Measurements from ENCODE around the gene TGIF1.

Gene TGIF1

DNA sequence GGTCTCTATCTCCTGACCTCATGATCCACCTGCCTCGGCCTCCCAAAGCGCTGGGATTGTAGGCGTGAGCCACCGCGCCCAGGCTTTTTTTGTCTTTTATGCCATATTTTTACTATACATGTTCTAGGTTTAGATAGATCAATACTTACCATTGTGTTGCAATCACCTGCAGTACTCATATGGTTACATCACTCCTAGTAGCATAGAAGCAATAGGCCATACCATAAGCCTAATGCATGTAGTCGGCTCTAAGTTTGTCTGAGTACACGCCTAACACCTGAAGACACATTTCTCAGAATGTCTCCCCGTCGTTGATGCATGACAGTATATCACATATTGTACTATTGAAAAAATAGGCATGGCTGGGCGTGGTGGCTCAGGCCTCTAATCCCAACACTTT, 27.1 kb upstream of the TGIF1 start:
- H3K27ac Mint-ChIP-seq = no peak overlapping the region
- H3K9me3 Mint-ChIP-seq = no peaks in the 10 kb centered on the region
- H3K4me1 Mint-ChIP-seq = no peaks in the 10 kb centered on the region
- H3K4me3 Mint-ChIP-seq = no peak overlapping the region
- no peaks in the 10 kb centered on the region for H3K27me3 Mint-ChIP-seq
- DNase-seq = no peak
- ATAC-seq = no peak

DNA sequence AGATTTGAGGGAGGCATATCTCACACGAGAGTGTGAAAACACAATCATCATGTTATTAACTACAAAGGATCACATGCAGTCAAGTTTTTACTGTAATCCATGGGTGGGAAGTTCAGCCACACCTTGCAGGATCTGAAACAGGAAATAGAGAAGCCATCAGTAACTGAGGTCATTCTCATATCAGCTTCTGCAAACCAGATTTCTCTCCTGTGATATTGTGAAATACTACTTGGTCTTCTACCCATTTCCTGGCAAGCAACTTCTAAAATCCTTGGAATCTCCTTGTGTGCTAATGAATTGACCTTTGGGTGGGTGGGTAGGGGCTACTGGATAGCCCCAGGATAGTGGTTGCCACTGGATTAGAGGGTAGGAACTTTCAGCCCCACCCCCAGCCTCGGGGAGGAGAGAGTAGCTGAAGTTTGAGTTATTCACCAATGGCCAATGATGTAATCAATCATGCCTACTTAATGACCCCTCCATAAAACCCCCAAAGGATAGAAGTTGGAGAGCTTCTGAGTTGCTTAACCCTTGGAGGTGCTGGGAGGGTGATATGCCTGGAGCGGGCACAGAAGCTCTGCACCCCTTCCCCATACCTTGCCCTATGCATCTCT, 25.6 kb upstream of the TGIF1 start:
- DNase-seq (no peak), ATAC-seq (no peak)
- H3K4me1 Mint-ChIP-seq = no peaks in the 10 kb centered on the region
- no peaks in the 10 kb centered on the region for H3K9me3 Mint-ChIP-seq
- H3K4me3 Mint-ChIP-seq = no peak overlapping the region
- H3K27me3 Mint-ChIP-seq = no peaks in the 10 kb centered on the region
- H3K27ac Mint-ChIP-seq = no peak overlapping the region

DNA sequence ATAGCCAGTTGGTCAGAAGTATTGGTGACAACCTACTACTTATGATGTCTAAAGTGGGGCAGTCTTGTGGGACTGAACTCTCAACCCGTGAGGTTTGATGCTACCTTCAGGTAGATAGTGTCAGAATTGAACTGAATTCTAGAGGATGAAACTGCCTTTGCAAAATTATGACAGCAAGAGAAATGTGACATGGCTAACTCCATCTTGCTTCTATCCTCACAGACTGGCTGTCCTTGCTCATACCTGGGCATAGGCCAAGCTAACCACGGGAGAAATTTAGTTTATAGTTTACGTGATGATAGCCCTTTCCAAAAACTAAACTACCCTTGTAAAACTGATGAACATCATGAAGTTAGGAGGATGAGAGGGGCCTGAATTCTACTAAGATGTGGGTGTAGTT, 24.9 kb upstream of the TGIF1 start:
- DNase-seq (no peak), ATAC-seq (no peak)
- no peak overlapping the region for H3K4me3 Mint-ChIP-seq
- no peak overlapping the region for H3K27ac Mint-ChIP-seq
- H3K4me1 Mint-ChIP-seq = no peaks in the 10 kb centered on the region
- no peaks in the 10 kb centered on the region for H3K9me3 Mint-ChIP-seq
- H3K27me3 Mint-ChIP-seq = no peaks in the 10 kb centered on the region

DNA sequence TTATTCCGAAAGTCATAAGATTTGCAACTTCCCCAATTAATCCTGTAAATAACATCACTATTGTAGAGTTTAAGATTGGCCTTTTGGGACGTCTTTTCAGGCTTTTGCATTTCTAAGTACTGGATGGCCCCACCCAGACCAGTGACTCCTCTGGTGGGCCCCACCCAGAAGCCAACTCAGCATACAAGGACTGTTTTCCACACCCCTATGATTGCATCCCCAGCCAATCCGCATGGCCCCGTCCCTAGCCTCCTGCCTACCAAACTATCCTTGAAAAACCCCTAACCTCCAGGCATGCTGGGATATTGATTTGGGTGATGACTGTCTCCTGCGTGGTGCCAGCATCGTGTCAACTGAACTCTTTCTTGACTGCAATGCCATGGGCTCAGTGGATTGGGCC, 24.5 kb upstream of the TGIF1 start:
- no peaks in the 10 kb centered on the region for H3K27me3 Mint-ChIP-seq
- no peak for ATAC-seq
- no peaks in the 10 kb centered on the region for H3K9me3 Mint-ChIP-seq
- no peak overlapping the region for H3K4me3 Mint-ChIP-seq
- no peaks in the 10 kb centered on the region for H3K4me1 Mint-ChIP-seq
- no peak overlapping the region for H3K27ac Mint-ChIP-seq
- no peak for DNase-seq

DNA sequence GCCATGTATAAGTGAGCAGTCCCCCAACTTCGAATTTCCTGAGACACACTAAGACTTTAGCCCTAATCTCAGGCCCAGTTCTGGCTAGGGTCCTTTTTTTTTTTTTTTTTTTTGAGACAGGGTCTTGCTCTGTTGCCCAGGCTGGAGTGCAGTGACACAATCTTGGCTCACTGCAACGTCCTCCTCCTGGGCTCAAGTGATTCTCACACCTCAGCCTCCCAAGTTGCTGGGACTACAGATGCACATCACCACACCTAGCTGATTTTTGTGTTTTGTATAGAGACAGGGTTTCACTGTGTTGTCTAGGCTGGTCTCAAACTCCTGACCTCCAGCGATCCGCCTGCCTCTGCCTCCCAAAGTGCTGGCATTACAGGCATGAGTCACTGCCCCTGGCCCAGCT, 23.9 kb upstream of the TGIF1 start:
- Mint-ChIP-seq H3K27me3 (no peaks in the 10 kb centered on the region), H3K27ac (no peak overlapping the region), H3K9me3 (no peaks in the 10 kb centered on the region), H3K4me3 (no peak overlapping the region), H3K4me1 (no peaks in the 10 kb centered on the region)
- no peak for ATAC-seq
- DNase-seq = no peak

DNA sequence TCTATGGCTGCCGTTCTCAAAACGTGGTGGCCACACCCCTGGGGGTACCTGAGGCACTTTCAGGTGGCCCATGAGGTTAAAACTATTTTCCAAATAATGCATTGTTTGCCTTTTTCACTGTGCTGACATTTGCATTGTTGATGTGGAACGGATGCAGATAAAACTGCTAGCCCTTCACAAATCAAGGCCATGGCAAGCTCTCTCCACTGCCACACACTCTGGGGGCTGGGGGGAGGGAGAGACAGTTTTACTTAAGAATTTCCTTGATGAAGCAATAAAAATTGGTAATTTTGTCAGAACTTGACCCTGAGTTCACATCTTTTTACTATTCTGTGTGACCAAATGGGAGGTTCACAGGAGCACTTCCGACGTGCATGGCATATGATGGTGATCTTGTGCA, 22.0 kb upstream of the TGIF1 start:
- no peaks in the 10 kb centered on the region for H3K4me1 Mint-ChIP-seq
- DNase-seq (no peak), ATAC-seq (no peak)
- no peak overlapping the region for H3K27ac Mint-ChIP-seq
- no peaks in the 10 kb centered on the region for H3K9me3 Mint-ChIP-seq
- H3K4me3 Mint-ChIP-seq = no peak overlapping the region
- H3K27me3 Mint-ChIP-seq = no peaks in the 10 kb centered on the region

DNA sequence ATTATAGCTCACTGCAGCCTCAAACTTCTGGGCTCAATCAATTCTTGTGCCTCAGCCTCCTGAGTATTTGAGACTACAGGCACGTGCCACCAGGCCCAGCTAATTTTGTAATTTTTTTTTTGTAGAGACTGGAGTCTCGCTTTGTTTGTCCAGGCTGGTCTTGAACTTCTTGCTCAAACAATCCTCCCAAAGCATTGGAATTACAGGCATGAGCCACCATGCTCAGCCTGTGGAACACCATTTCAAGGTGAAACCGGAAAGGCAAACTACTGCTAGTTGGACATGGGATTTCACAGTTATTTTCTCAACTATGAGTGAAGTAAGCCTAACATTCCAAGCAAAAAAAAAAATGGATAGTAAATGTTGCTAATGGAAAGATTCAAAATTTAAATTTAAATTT, 20.9 kb upstream of the TGIF1 start:
- Mint-ChIP-seq H3K27me3 (no peaks in the 10 kb centered on the region), H3K27ac (no peak overlapping the region), H3K9me3 (no peaks in the 10 kb centered on the region), H3K4me1 (no peaks in the 10 kb centered on the region), H3K4me3 (no peak overlapping the region)
- no peak for ATAC-seq
- no peak for DNase-seq

DNA sequence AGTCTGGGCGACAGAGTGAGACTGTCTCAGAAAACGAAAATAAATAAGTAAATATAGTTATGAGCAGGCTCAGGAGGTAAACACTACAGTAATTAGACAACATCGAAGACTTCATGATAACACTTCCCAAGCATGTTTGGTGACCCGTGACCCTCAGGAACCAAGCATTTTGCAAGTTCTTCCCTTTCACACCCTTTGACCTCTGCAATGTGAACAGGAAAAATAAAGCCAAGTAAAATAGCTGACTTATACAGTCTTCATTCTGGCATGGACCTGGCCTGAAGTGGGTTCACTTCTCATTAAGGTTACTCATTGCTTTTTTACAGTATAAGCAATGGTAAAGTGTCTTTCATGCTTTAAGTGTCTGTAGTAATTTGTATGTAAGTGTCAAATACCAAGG, 15.3 kb upstream of the TGIF1 start:
- no peaks in the 10 kb centered on the region for H3K27me3 Mint-ChIP-seq
- no peaks in the 10 kb centered on the region for H3K4me1 Mint-ChIP-seq
- no peak overlapping the region for H3K27ac Mint-ChIP-seq
- no peak overlapping the region for H3K4me3 Mint-ChIP-seq
- DNase-seq (no peak), ATAC-seq (no peak)
- no peaks in the 10 kb centered on the region for H3K9me3 Mint-ChIP-seq

DNA sequence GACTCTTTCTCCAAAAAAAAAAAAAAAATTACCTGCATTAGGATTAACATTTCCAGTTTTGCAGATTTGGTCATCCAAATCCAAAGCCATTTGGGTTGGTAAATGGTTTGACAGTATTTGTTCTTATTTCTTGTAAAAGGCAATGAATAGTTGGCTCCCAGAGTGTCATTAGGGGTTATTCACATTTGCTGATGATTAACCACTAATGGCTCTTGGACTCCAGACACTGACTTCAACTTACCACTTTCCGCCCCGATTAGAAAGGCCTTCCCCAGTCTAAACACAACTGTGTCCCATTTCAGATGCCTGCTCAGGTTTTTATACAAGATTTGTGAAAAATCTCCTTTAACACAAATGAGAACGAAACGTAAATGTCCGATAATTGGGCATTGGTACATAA, 9.6 kb upstream of the TGIF1 start:
- Mint-ChIP-seq H3K9me3 (no peaks in the 10 kb centered on the region), H3K4me1 (peaks cover 10% of the 10 kb centered on the region), H3K27me3 (no peaks in the 10 kb centered on the region), H3K4me3 (no peak overlapping the region), H3K27ac (no peak overlapping the region)
- no peak for DNase-seq
- no peak for ATAC-seq

DNA sequence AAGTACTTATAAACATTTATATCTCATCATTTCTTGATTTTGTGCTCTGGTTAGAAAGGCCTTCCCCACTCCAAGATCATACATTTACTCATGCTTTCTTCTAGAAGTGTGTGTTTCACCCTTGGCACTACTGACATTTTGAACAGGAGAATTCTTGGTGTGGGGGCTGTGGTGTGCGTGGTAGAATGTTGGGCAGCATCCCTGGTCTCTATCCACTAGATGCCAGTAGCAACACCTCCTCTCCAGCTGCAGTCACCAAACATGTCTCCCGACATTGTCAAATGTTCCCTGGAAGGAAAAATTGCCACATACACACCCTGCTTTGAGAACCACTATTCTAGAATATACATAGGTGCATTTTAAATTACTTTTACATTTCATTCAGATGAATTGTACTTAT, 8.7 kb upstream of the TGIF1 start:
- no peak for DNase-seq
- Mint-ChIP-seq H3K27me3 (no peaks in the 10 kb centered on the region), H3K4me1 (peaks cover 14% of the 10 kb centered on the region), H3K27ac (no peak overlapping the region), H3K9me3 (no peaks in the 10 kb centered on the region), H3K4me3 (no peak overlapping the region)
- ATAC-seq = peak; percentile 60

DNA sequence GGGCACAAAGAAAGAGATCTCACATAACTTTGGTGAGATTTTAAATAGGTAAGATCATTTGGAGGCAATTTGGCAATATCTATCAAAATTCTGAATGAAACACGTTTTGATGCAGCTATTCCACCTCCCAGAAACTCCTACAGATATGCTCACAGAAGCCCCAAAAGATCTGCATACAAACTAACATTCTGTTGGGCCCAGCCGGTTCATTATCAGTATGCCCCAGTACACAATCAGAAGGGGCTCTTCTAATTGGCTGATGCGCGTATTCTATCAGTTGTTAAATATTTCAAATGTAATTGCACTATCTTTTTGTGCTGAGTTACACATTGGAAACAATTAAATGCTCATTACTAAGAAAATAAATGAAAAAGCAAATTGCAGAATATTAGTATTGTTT, 7.1 kb upstream of the TGIF1 start:
- ATAC-seq = no peak
- no peaks in the 10 kb centered on the region for H3K27me3 Mint-ChIP-seq
- no peaks in the 10 kb centered on the region for H3K9me3 Mint-ChIP-seq
- no peak overlapping the region for H3K27ac Mint-ChIP-seq
- H3K4me1 Mint-ChIP-seq = peaks cover 22% of the 10 kb centered on the region
- no peak for DNase-seq
- H3K4me3 Mint-ChIP-seq = no peak overlapping the region

DNA sequence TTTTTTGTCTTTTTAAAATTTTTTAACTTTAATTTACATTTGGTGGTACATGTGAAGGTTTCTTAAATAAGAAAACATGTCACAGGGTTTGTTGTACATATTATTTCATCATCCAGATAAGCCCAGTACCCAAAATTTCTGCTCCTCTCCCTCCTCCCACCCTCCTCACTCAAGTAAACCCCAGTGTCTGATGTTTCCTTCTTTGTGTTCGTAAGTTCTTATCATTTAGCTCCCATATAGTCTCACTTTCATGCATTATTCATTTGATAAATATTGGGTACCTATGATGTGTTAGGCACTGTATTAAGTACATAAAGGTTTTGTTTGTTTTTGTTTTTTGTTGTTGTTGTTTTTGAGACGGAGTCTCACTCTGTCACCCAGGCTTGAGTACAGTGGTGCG, 5.7 kb upstream of the TGIF1 start:
- ATAC-seq (no peak), DNase-seq (no peak)
- Mint-ChIP-seq H3K4me1 (peaks cover 22% of the 10 kb centered on the region), H3K9me3 (no peaks in the 10 kb centered on the region), H3K27ac (no peak overlapping the region), H3K27me3 (no peaks in the 10 kb centered on the region), H3K4me3 (no peak overlapping the region)

DNA sequence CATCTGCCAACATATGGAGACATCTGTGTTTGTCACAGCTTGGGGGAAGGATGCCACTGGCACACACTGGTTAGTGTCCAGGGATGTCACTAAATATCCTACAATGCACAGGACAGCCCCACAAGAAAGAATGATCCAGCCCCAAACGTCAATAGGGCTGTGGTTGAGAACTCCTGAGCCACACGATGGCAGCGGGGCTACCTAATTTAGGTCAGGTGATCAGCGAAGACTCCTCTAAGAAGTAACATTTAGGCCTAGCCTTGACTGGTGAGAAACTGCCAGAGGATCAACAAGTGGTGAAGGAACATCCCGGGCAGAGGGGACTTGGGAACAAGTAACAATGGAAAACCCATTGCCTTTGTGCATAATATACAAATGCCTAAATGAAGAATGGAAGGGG, 5.0 kb upstream of the TGIF1 start:
- H3K27me3 Mint-ChIP-seq = no peaks in the 10 kb centered on the region
- no peak for DNase-seq
- H3K27ac Mint-ChIP-seq = no peak overlapping the region
- H3K9me3 Mint-ChIP-seq = no peaks in the 10 kb centered on the region
- H3K4me3 Mint-ChIP-seq = no peak overlapping the region
- ATAC-seq = no peak
- peaks cover 22% of the 10 kb centered on the region for H3K4me1 Mint-ChIP-seq

DNA sequence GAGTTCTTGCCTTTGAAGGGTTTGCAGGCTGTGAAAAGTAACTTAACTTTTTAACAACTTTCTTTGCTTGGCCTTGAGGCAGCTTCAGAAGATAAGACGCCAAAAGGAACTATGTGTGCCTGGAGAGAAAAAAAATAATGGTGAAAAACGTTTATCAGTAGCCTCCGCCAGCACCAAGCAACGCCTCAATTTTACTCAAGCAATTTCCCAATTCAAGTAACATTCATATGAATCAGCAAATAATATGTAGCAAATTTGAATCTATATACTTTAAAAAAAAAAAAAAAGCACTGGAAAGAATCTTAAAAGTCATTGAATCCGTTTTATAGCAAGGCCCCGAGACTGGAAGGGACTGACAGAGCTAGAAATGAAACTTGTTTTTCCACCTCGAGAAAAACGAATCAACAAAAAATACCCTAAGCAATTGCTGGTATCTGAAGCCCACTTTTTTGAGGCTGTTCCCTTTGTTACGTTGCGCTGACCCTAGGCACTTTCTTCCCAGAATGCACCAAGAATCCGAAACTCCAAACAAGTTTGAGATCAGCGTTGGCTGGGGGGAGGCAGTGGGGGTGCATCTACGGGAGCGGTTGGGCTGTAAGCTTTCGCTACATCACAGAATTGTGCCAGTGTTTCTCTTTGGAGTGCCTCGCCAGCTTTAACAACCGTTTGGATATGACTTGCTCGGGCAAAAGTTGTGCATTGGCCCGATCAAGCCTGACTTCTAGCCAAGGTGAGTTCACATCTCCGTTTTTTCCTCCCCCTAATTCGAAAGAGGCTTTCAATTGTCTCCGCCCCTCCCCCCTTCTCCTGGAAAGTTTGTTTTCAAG, 2.7 kb upstream of the TGIF1 start:
- ATAC-seq (no peak), DNase-seq (peak; percentile 40 to 58)
- Mint-ChIP-seq H3K27me3 (no peaks in the 10 kb centered on the region), H3K4me3 (peak overlapping the region; percentile 86), H3K4me1 (peaks cover 17% of the 10 kb centered on the region), H3K27ac (peak overlapping the region; percentile 99 to 100), H3K9me3 (no peaks in the 10 kb centered on the region)

DNA sequence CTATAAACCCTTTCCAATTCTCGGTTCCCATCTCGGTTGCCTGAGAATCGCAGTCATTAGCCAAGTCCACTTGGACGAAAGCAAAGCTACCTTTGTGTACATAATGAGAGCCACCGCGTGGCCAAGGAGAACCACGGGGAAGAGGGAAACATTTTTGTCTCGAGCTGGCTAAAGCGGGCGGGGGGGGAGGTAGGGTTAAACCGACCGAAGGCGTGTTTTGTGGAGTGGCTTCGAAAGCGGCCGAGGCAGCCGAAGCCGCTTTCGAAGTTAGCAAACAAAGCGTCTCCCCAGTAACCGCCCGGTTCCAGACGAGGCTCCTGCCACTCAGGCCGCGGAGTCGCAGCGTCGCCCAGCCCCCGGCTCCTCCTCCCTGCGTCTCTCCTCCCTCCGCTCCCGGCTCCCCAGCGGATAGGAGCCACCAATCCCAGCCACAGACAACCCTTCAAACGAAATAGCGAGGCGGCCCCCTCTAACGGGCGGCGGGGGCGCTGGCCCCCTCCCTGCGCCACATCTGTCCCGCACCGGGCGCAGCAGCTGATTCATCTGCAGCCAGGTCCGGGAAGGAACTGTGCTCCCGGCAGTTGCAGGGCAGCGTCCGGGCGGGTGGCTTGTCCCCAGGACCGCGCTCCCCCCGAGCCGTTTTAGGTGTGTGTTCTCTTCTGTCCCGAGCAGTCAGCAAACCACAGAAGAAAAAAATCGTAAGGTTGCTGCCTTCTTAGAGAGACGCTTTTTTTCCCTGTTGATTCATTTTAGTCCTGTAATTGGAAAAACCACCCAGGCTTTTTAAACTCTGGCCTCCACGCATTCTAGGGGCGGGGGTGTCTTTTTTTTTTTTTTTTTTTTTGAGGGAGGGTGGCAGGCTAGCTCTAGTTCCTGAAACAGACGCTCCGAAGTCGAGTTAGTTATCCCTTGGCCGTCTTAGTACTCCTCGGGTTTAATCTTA, 1.8 kb upstream of the TGIF1 start:
- Mint-ChIP-seq H3K4me3 (peak overlapping the region; percentile 86), H3K4me1 (peaks cover 24% of the 10 kb centered on the region)
- peak; percentile 71 for ATAC-seq

More for the DNA sequence above, 1.8 kb upstream of the TGIF1 start:
- H3K9me3 Mint-ChIP-seq = no peaks in the 10 kb centered on the region
- H3K27me3 Mint-ChIP-seq = no peaks in the 10 kb centered on the region
- peak; percentile 87 to 92 for DNase-seq
- peak overlapping the region; percentile 99 to 100 for H3K27ac Mint-ChIP-seq
